ENCODE measurements around the gene ERO1A.

The ERO1A gene

DNA sequence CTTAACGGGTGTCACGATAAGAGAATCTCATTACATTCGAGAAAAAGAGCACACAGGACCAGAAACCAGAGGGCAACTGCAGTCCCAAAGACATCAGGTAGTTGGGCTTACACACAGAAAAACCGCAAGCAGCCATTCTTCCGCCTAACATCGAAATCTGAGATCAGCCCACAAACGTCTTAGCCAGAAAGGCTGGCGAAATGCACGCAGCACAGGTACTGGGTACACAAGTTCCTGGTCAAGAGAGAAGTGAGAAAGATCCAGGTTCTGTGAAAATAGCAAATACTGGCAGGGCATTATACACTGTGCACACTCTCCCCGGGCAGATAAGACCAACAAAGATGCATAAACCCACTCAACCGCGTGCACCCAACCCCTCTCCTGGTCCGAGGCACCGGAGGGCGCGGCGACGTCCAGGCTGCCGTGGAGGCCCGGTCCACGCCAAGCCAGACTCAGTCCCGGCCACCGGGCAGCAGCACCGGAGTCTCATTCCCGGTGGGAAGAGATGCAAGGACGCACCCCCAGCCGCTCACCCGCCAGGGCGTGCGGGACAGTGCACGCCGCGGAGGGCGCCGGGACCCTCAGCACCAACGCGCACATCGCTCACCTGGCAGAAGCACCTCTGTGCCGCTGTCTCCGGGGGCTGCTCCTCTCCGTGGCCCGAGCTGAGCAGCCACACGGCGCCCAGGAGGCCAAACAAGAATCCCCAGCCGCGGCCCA is 437 bp downstream of the ERO1A start:
- TF ChIP-seq, protein P1, sequence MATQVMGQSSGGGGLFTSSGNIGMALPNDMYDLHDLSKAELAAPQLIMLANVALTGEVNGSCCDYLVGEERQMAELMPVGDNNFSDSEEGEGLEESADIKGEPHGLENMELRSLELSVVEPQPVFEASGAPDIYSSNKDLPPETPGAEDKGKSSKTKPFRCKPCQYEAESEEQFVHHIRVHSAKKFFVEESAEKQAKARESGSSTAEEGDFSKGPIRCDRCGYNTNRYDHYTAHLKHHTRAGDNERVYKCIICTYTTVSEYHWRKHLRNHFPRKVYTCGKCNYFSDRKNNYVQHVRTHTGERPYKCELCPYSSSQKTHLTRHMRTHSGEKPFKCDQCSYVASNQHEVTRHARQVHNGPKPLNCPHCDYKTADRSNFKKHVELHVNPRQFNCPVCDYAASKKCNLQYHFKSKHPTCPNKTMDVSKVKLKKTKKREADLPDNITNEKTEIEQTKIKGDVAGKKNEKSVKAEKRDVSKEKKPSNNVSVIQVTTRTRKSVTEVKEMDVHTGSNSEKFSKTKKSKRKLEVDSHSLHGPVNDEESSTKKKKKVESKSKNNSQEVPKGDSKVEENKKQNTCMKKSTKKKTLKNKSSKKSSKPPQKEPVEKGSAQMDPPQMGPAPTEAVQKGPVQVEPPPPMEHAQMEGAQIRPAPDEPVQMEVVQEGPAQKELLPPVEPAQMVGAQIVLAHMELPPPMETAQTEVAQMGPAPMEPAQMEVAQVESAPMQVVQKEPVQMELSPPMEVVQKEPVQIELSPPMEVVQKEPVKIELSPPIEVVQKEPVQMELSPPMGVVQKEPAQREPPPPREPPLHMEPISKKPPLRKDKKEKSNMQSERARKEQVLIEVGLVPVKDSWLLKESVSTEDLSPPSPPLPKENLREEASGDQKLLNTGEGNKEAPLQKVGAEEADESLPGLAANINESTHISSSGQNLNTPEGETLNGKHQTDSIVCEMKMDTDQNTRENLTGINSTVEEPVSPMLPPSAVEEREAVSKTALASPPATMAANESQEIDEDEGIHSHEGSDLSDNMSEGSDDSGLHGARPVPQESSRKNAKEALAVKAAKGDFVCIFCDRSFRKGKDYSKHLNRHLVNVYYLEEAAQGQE (IDR thresholded peaks at IDR 0.05; ENCODE audit: insufficient read depth in 1 of 2, low read depth in 2 of 2, low read length in 2 of 2), result no peak
- no peak for TF ChIP-seq SIN3A (IDR thresholded peaks at IDR 0.05; ENCODE audit: borderline replicate concordance, insufficient read depth, low read length)
- peak; percentile 14 for TF ChIP-seq FOXP2 (optimal IDR thresholded peaks at IDR 0.05; ENCODE audit: borderline replicate concordance, extremely low read depth, extremely low read length, insufficient read depth)
- no peak for TF ChIP-seq TAF1 (IDR thresholded peaks at IDR 0.05; ENCODE audit: borderline replicate concordance, insufficient read depth, low read length)
- no peak for TF ChIP-seq POLR2AphosphoS5 (IDR thresholded peaks at IDR 0.05; ENCODE audit: low read depth, low read length)

DNA sequence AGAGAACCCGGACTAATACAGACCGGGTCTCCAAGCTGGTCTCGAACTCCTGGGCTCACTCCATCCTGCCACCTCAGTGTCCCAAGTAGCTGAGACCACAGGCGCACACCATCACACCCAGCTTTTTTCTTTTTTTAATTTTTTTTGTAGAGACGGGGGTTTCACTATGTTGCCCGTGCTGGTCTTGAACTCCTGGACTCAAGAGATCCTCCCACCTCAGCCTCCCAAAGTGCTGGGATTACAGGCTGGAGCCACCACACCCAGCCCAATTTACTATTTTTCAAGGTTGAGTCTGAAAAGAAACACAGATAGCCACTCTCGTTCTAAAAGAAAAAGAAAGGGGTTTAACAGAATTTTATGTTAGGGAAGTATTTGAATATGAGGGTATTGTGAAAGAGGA is 1.8 kb downstream of the ERO1A start:
- TF ChIP-seq FOXP2 (optimal IDR thresholded peaks at IDR 0.05; ENCODE audit: borderline replicate concordance, extremely low read depth, extremely low read length, insufficient read depth) (no peak), SIN3A (IDR thresholded peaks at IDR 0.05; ENCODE audit: borderline replicate concordance, insufficient read depth, low read length) (no peak), TAF1 (IDR thresholded peaks at IDR 0.05; ENCODE audit: borderline replicate concordance, insufficient read depth, low read length) (no peak), POLR2AphosphoS5 (IDR thresholded peaks at IDR 0.05; ENCODE audit: low read depth, low read length) (no peak)
- TF ChIP-seq, protein P1 (IDR thresholded peaks at IDR 0.05; ENCODE audit: insufficient read depth in 1 of 2, low read depth in 2 of 2, low read length in 2 of 2), result no peak

DNA sequence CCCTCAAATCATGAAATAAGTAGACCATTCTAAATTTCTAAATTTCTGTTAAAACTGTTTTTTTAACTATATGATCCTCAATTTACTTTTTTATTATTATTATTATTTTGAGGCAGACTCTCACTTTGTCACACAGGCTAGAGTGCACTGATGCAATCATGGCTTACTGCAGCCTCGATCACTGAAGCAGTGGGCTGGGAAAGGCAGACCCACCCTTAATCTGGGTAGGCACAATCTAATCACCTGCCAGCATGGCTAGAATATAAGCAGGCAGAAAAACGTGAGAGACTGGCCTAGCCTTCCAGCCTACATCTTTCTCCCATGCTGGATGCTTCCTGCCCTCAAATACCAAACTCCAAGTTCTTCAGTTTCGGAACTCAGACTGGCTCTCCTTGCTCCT is 2.3 kb downstream of the ERO1A start:
- TF ChIP-seq TAF1 (IDR thresholded peaks at IDR 0.05; ENCODE audit: borderline replicate concordance, insufficient read depth, low read length), result no peak
- TF ChIP-seq, protein P1 (IDR thresholded peaks at IDR 0.05; ENCODE audit: insufficient read depth in 1 of 2, low read depth in 2 of 2, low read length in 2 of 2), result no peak
- no peak for TF ChIP-seq SIN3A (IDR thresholded peaks at IDR 0.05; ENCODE audit: borderline replicate concordance, insufficient read depth, low read length)

DNA sequence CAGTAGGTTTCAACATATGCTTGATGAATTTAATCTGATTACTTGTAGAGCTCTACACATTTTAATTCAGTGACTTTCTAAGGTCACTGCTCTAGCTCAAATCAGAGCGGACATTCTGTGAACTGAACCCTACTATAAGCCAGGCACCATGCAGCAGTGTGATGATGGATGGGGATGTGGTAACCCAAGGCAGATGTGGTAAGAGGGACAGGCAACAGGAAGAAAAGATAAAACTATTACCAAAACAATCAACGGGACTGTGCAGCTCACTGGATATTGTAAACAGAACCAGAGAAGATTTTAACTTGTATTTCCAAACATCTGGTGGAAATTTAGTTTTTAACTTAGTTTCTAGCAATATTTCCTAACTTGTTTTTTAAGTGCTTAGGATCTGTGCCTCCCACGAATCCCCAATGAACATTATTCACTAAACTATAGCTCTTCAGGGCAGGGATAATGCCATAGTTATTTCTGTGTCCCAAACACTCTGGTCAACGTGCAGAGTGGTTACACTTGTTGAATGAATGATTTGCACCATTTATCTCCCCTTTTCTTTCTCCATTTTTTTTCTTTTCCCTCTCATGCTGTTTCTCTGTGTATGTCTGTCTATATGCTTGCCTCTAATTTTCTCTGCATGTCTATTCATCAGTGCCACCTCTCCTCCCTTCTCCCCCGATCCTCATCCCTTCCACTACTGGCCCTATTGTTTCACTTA is 3.0 kb downstream of the ERO1A start:
- no peak for TF ChIP-seq TAF1 (IDR thresholded peaks at IDR 0.05; ENCODE audit: borderline replicate concordance, insufficient read depth, low read length)
- TF ChIP-seq, protein P1 (IDR thresholded peaks at IDR 0.05; ENCODE audit: insufficient read depth in 1 of 2, low read depth in 2 of 2, low read length in 2 of 2), result no peak
- no peak for TF ChIP-seq SIN3A (IDR thresholded peaks at IDR 0.05; ENCODE audit: borderline replicate concordance, insufficient read depth, low read length)
- TF ChIP-seq FOXP2 (optimal IDR thresholded peaks at IDR 0.05; ENCODE audit: borderline replicate concordance, extremely low read depth, extremely low read length, insufficient read depth), result no peak
- no peak for TF ChIP-seq POLR2AphosphoS5 (IDR thresholded peaks at IDR 0.05; ENCODE audit: low read depth, low read length)
